Spleen (tissue), 7 donors: ENCODE data around the gene SLC35B4.

Source experiments
- POLR2A ChIP-seq, 3 donors: fragments of 450-650 bp; IDR thresholded peaks; one replicate each; pipeline ENCODE4 v1.5.1; 2017; ENCODE audit warnings: antibody characterized with exemption in 3 of 3, mild to moderate bottlenecking in 1 of 3
- POLR2AphosphoS5 ChIP-seq, 3 donors: sonication (generic); formaldehyde crosslinking; IDR thresholded peaks; one replicate each; pipeline ENCODE4 v1.5.1; 2017; ENCODE audit warnings: antibody characterized with exemption in 3 of 3
- TF ChIP-seq, protein P1 (sequence below), 11 experiments: fragments of 200-600 bp in 7 of 11; fragments of 450-650 bp in 4 of 11; sonication (generic) in 4 of 11; IDR thresholded peaks in 8 of 11; conservative IDR thresholded peaks in 3 of 11; 1 replicate in 7 of 11; 2 replicates in 4 of 11; pipeline versions ENCODE4 v1.4.0 to v1.8.0; 2016 to 2021; ENCODE audit warnings: antibody characterized with exemption in 11 of 11, inconsistent platforms in 4 of 11, mild to moderate bottlenecking in 1 of 11
- donor health status: DM: no; HTN: no; CAD: no; lungs with moderate emphysema.
- donor health status: DM: no; HTN: no; CAD: no.
- donor health status: DM: no; HTN: no; CAD: no.

DNA sequence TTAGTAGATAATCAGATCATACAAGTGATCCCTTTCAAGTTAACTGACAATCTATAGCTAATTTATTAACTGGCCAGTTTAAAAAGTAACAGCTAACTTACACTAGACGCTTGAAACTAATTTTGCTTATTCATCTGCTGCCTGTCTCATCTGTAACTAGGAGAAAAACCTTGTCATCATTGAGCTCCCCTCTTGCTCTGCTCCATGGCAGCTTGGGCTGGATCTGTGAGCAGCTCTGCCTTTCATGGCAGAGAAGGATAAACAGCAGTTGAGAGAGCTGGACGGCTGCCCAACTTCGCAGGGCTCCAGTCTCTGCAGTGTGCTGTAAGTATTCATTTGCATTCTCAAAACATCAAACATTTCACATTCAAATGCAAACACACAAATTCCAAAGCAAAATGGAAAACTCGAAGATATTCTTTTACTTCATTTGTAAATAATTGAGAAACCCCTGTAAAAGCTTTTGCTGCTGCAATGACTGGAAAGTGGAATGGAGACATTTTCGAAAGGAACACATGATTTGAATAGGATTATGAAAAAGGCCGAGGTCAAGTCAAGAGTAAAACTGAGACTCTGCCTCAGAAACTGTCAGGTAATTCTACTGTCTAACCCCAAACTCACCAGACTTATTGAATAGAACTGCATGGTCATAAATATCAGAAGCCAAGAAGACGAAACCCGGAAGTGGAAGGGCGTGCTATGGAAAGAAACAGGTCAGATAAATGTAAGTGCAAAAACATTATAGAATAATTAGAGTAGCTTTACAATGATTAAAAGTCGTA is 17.6 kb downstream of the SLC35B4 start:
- TF ChIP-seq, protein P1, sequence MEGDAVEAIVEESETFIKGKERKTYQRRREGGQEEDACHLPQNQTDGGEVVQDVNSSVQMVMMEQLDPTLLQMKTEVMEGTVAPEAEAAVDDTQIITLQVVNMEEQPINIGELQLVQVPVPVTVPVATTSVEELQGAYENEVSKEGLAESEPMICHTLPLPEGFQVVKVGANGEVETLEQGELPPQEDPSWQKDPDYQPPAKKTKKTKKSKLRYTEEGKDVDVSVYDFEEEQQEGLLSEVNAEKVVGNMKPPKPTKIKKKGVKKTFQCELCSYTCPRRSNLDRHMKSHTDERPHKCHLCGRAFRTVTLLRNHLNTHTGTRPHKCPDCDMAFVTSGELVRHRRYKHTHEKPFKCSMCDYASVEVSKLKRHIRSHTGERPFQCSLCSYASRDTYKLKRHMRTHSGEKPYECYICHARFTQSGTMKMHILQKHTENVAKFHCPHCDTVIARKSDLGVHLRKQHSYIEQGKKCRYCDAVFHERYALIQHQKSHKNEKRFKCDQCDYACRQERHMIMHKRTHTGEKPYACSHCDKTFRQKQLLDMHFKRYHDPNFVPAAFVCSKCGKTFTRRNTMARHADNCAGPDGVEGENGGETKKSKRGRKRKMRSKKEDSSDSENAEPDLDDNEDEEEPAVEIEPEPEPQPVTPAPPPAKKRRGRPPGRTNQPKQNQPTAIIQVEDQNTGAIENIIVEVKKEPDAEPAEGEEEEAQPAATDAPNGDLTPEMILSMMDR (IDR thresholded peaks at IDR 0.05 in 8 of 11, conservative IDR thresholded peaks at IDR 0.05 in 3 of 11), result no peak
- TF ChIP-seq POLR2AphosphoS5 (IDR thresholded peaks at IDR 0.05) (no peak), POLR2A (IDR thresholded peaks at IDR 0.05) (no peak)
